ENCODE measurements around the gene HAAO.

HAAO gene

GRCh38 chr2:42813763-42814162 is 21.4 kb upstream of the HAAO start:
- no peak for DNase-seq (ENCODE audit: low read depth, low spot score)
- no peak overlapping the region for H3K4me3 ChIP-seq (ENCODE audit: low read depth, low read length)
- in situ Hi-C loops (cut with HindIII; ENCODE audit: low sequenced_read_pairs), result no loop called here
- no peak for TF ChIP-seq CTCF (IDR thresholded peaks at IDR 0.05; ENCODE audit: low read depth, low read length)

GRCh38 chr2:42812899-42813479 is 20.6 kb upstream of the HAAO start:
- no peak overlapping the region for H3K4me3 ChIP-seq (ENCODE audit: low read depth, low read length)
- peak; percentile 42 for DNase-seq (ENCODE audit: low read depth, low spot score)
- in situ Hi-C loops (cut with HindIII; ENCODE audit: low sequenced_read_pairs), result no loop called here
- TF ChIP-seq CTCF (IDR thresholded peaks at IDR 0.05; ENCODE audit: low read depth, low read length), result peak; percentile 60

- TF ChIP-seq CTCF (IDR thresholded peaks at IDR 0.05; ENCODE audit: low read depth, low read length), result no peak
- DNase-seq (ENCODE audit: low read depth, low spot score), result peak; percentile 50
- in situ Hi-C loops (cut with HindIII; ENCODE audit: low sequenced_read_pairs), result no loop called here
- H3K4me3 ChIP-seq (ENCODE audit: low read depth, low read length), result peak overlapping the region; percentile 35
Observed at GRCh38 chr2:42810971-42811811, 18.8 kb upstream of the HAAO start.

GRCh38 chr2:42810121-42810970 is 18.0 kb upstream of the HAAO start:
- in situ Hi-C loops (cut with HindIII; ENCODE audit: low sequenced_read_pairs), result no loop called here
- DNase-seq (ENCODE audit: low read depth, low spot score), result peak; percentile 97
- no peak for TF ChIP-seq CTCF (IDR thresholded peaks at IDR 0.05; ENCODE audit: low read depth, low read length)
- H3K4me3 ChIP-seq (ENCODE audit: low read depth, low read length), result peak overlapping the region; percentile 35

GRCh38 chr2:42809819-42810120 is 17.4 kb upstream of the HAAO start:
- H3K4me3 ChIP-seq (ENCODE audit: low read depth, low read length), result peak overlapping the region; percentile 38
- in situ Hi-C loops (cut with HindIII; ENCODE audit: low sequenced_read_pairs), result no loop called here
- TF ChIP-seq CTCF (IDR thresholded peaks at IDR 0.05; ENCODE audit: low read depth, low read length), result peak; percentile 21
- peak; percentile 81 for DNase-seq (ENCODE audit: low read depth, low spot score)

- DNase-seq (ENCODE audit: low read depth, low spot score), result no peak
- peak overlapping the region; percentile 38 for H3K4me3 ChIP-seq (ENCODE audit: low read depth, low read length)
- no peak for TF ChIP-seq CTCF (IDR thresholded peaks at IDR 0.05; ENCODE audit: low read depth, low read length)
- in situ Hi-C loops (cut with HindIII; ENCODE audit: low sequenced_read_pairs), result no loop called here
Observed at GRCh38 chr2:42809131-42809818, 16.9 kb upstream of the HAAO start.
